Measurements from ENCODE around the gene MPDZ. TPM values are rescaled to one million over a fixed set of nuclear protein-coding genes. Genes with fewer than 3 reads are reported as not detected.

MPDZ gene
- total RNA-seq, 1 donor = 66.6 TPM

- H3K27me3 ChIP-seq (ENCODE audit: insufficient read depth, low read length) = no peaks in the 10 kb centered on the region
- H3K4me2 ChIP-seq (ENCODE audit: insufficient read depth, low read length) = no peak overlapping the region
- H3K27ac ChIP-seq (ENCODE audit: low read depth, low read length) = no peak overlapping the region
- H3K36me3 ChIP-seq (ENCODE audit: insufficient read depth, low read length) = peaks cover 20% of the 10 kb centered on the region
- no peak overlapping the region for H3K4me3 ChIP-seq (ENCODE audit: insufficient read depth, low read length)
- no peaks in the 10 kb centered on the region for H3K4me1 ChIP-seq (ENCODE audit: insufficient read depth, low read length)
- H3K9me3 ChIP-seq (ENCODE audit: low read depth, low read length) = no peaks in the 10 kb centered on the region
- no peak for DNase-seq (ENCODE audit: insufficient read length, low spot score, missing footprints)
- no peaks in the 10 kb centered on the region for H3K79me2 ChIP-seq (ENCODE audit: insufficient read depth, low read length)
- TF ChIP-seq CTCF (IDR thresholded peaks at IDR 0.05; ENCODE audit: extremely low read depth, low read depth, low read length) = no peak
- no peaks in the 10 kb centered on the region for H4K20me1 ChIP-seq (ENCODE audit: insufficient read depth, low read length)
- no peak overlapping the region for H2AFZ ChIP-seq (ENCODE audit: low read length)
These were observed 108.2 kb downstream of the MPDZ start for GRCh38 chr9:13171261-13171660.

GRCh38 chr9:13166996-13167395 is 112.5 kb downstream of the MPDZ start:
- H3K79me2 ChIP-seq (ENCODE audit: insufficient read depth, low read length) = no peaks in the 10 kb centered on the region
- H3K36me3 ChIP-seq (ENCODE audit: insufficient read depth, low read length) = peaks cover 8% of the 10 kb centered on the region
- DNase-seq (ENCODE audit: insufficient read length, low spot score, missing footprints) = no peak
- no peak overlapping the region for H3K4me3 ChIP-seq (ENCODE audit: insufficient read depth, low read length)
- H2AFZ ChIP-seq (ENCODE audit: low read length) = no peak overlapping the region
- H4K20me1 ChIP-seq (ENCODE audit: insufficient read depth, low read length) = no peaks in the 10 kb centered on the region
- no peaks in the 10 kb centered on the region for H3K4me1 ChIP-seq (ENCODE audit: insufficient read depth, low read length)
- no peaks in the 10 kb centered on the region for H3K9me3 ChIP-seq (ENCODE audit: low read depth, low read length)
- H3K27me3 ChIP-seq (ENCODE audit: insufficient read depth, low read length) = no peaks in the 10 kb centered on the region
- no peak overlapping the region for H3K4me2 ChIP-seq (ENCODE audit: insufficient read depth, low read length)
- H3K27ac ChIP-seq (ENCODE audit: low read depth, low read length) = no peak overlapping the region
- no peak for TF ChIP-seq CTCF (IDR thresholded peaks at IDR 0.05; ENCODE audit: extremely low read depth, low read depth, low read length)

- Histone ChIP-seq H4K20me1 (ENCODE audit: insufficient read depth, low read length) (no peaks in the 10 kb centered on the region), H3K9me3 (ENCODE audit: low read depth, low read length) (no peaks in the 10 kb centered on the region), H3K36me3 (ENCODE audit: insufficient read depth, low read length) (peaks cover 8% of the 10 kb centered on the region), H3K27me3 (ENCODE audit: insufficient read depth, low read length) (no peaks in the 10 kb centered on the region), H3K4me3 (ENCODE audit: insufficient read depth, low read length) (no peak overlapping the region), H3K4me1 (ENCODE audit: insufficient read depth, low read length) (no peaks in the 10 kb centered on the region), H3K27ac (ENCODE audit: low read depth, low read length) (no peak overlapping the region), H2AFZ (ENCODE audit: low read length) (no peak overlapping the region), H3K4me2 (ENCODE audit: insufficient read depth, low read length) (no peak overlapping the region), H3K79me2 (ENCODE audit: insufficient read depth, low read length) (no peaks in the 10 kb centered on the region)
- TF ChIP-seq CTCF (IDR thresholded peaks at IDR 0.05; ENCODE audit: extremely low read depth, low read depth, low read length) = no peak
- no peak for DNase-seq (ENCODE audit: insufficient read length, low spot score, missing footprints)
These were observed 113.5 kb downstream of the MPDZ start for GRCh38 chr9:13165956-13166355.

- Histone ChIP-seq H3K36me3 (ENCODE audit: insufficient read depth, low read length) (peaks cover 8% of the 10 kb centered on the region), H2AFZ (ENCODE audit: low read length) (no peak overlapping the region), H3K4me2 (ENCODE audit: insufficient read depth, low read length) (no peak overlapping the region), H3K27ac (ENCODE audit: low read depth, low read length) (no peak overlapping the region), H3K27me3 (ENCODE audit: insufficient read depth, low read length) (no peaks in the 10 kb centered on the region), H4K20me1 (ENCODE audit: insufficient read depth, low read length) (no peaks in the 10 kb centered on the region), H3K9me3 (ENCODE audit: low read depth, low read length) (no peaks in the 10 kb centered on the region), H3K79me2 (ENCODE audit: insufficient read depth, low read length) (no peaks in the 10 kb centered on the region), H3K4me3 (ENCODE audit: insufficient read depth, low read length) (no peak overlapping the region), H3K4me1 (ENCODE audit: insufficient read depth, low read length) (no peaks in the 10 kb centered on the region)
- no peak for DNase-seq (ENCODE audit: insufficient read length, low spot score, missing footprints)
- no peak for TF ChIP-seq CTCF (IDR thresholded peaks at IDR 0.05; ENCODE audit: extremely low read depth, low read depth, low read length)
These were observed 114.1 kb downstream of the MPDZ start for GRCh38 chr9:13165236-13165945.
